Measurements from ENCODE around the gene PTRHD1. TPM values are rescaled to one million over a fixed set of nuclear protein-coding genes. Genes with fewer than 3 reads are reported as not detected.

PTRHD1 gene
- total RNA-seq, 6 donors from 2014 or later = 13.8 to 45.8 (median 27.6) TPM

GRCh38 chr2:24744356-24744755, 48.8 kb downstream of the PTRHD1 start:
- no peaks in the 10 kb centered on the region for H3K27me3 ChIP-seq
- peaks cover 0 to 3% (median 0%) of the 10 kb centered on the region in 4 donors for H3K4me1 ChIP-seq
- no peak overlapping the region for H3K4me3 ChIP-seq
- DNase-seq = no peak
- ATAC-seq (ENCODE audit: low FRiP score in 2 of 2) = no peak
- H3K36me3 ChIP-seq = peaks cover 0 to 29% (median 8%) of the 10 kb centered on the region in 4 donors
- H3K27ac ChIP-seq = no peak overlapping the region
- H3K9me3 ChIP-seq = no peaks in the 10 kb centered on the region
- WGBS, 2 donors = 60 to 66% methylated on average over 1 of the region's 1 CpG
- no peak for TF ChIP-seq POLR2AphosphoS5 (IDR thresholded peaks at IDR 0.05)
- no peak for TF ChIP-seq CTCF (IDR thresholded peaks at IDR 0.05)
- no peak for TF ChIP-seq POLR2A (IDR thresholded peaks at IDR 0.05)
- no peak for TF ChIP-seq EP300 (IDR thresholded peaks at IDR 0.05)

GRCh38 chr2:24743924-24744323, 49.3 kb downstream of the PTRHD1 start:
- peaks cover 0 to 30% (median 8%) of the 10 kb centered on the region in 4 donors for H3K36me3 ChIP-seq
- H3K27ac ChIP-seq = no peak overlapping the region
- DNase-seq (no peak), ATAC-seq (ENCODE audit: low FRiP score in 2 of 2) (no peak)
- no peaks in the 10 kb centered on the region for H3K9me3 ChIP-seq
- no peak for TF ChIP-seq POLR2AphosphoS5 (IDR thresholded peaks at IDR 0.05)
- TF ChIP-seq POLR2A (IDR thresholded peaks at IDR 0.05) = no peak
- no peak for TF ChIP-seq EP300 (IDR thresholded peaks at IDR 0.05)
- TF ChIP-seq CTCF (IDR thresholded peaks at IDR 0.05) = no peak
- peaks cover 0 to 3% (median 0%) of the 10 kb centered on the region in 4 donors for H3K4me1 ChIP-seq
- H3K27me3 ChIP-seq = no peaks in the 10 kb centered on the region
- no peak overlapping the region for H3K4me3 ChIP-seq
- 54 to 57% methylated on average over 3 of the region's 3 CpGs for WGBS, 2 donors

GRCh38 chr2:24742730-24743129, 50.5 kb downstream of the PTRHD1 start:
- Histone ChIP-seq H3K36me3 (peaks cover 0 to 27% (median 8%) of the 10 kb centered on the region in 4 donors), H3K9me3 (no peaks in the 10 kb centered on the region), H3K4me3 (no peak overlapping the region), H3K4me1 (peaks cover 0 to 3% (median 0%) of the 10 kb centered on the region in 4 donors), H3K27me3 (no peaks in the 10 kb centered on the region), H3K27ac (no peak overlapping the region)
- TF ChIP-seq POLR2AphosphoS5 (IDR thresholded peaks at IDR 0.05) = no peak
- TF ChIP-seq EP300 (IDR thresholded peaks at IDR 0.05) = no peak
- TF ChIP-seq CTCF (IDR thresholded peaks at IDR 0.05) = no peak
- TF ChIP-seq POLR2A (IDR thresholded peaks at IDR 0.05) = no peak
- DNase-seq = no peak
- WGBS, 2 donors = 86 to 89% methylated on average over 1 of the region's 1 CpG
- ATAC-seq (ENCODE audit: low FRiP score in 2 of 2) = no peak

GRCh38 chr2:24740142-24740541, 53.0 kb downstream of the PTRHD1 start:
- Histone ChIP-seq H3K4me3 (no peak overlapping the region), H3K27me3 (no peaks in the 10 kb centered on the region), H3K4me1 (peaks cover 3 to 9% (median 7%) of the 10 kb centered on the region in 4 donors), H3K9me3 (no peaks in the 10 kb centered on the region), H3K36me3 (peaks cover 0 to 21% (median 8%) of the 10 kb centered on the region in 4 donors), H3K27ac (no peak overlapping the region)
- ATAC-seq (ENCODE audit: low FRiP score in 2 of 2) (no peak), DNase-seq (no peak)
- TF ChIP-seq CTCF (IDR thresholded peaks at IDR 0.05) = no peak
- no peak for TF ChIP-seq POLR2AphosphoS5 (IDR thresholded peaks at IDR 0.05)
- no peak for TF ChIP-seq POLR2A (IDR thresholded peaks at IDR 0.05)
- no peak for TF ChIP-seq EP300 (IDR thresholded peaks at IDR 0.05)
- 92 to 93% methylated on average over 1 of the region's 1 CpG for WGBS, 2 donors

Other genes starting within 250 kb of the PTRHD1 start
- gene CENPO, start within 50 bp of the PTRHD1 start, total RNA-seq = 1 to 10 TPM; 4.9 to 8.7 (median 7.2) TPM
- 10 to 100 TPM; 17.5 to 83.5 (median 36.5) TPM for gene ADCY3, start 126.8 kb upstream of the PTRHD1 start, total RNA-seq
- gene DNAJC27, start 178.6 kb upstream of the PTRHD1 start, total RNA-seq = 10 to 100 TPM in 2 of 6 donors, 1 to 10 TPM in 4; 4.4 to 16.8 (median 7.7) TPM
- gene EFR3B, start 248.7 kb upstream of the PTRHD1 start, total RNA-seq = 10 to 100 TPM in 3 of 6 donors, 1 to 10 TPM in 3; 5.1 to 15.2 (median 9.5) TPM